OCI-LY3 (cell line): ENCODE data around the gene USP34.
A peak's percentile ranks its signal among the peaks of the same experiment; 100 is the strongest.

Experiments used
- H2AFZ ChIP-seq: fragments of 200-600, 300-600 bp; shearing (Covaris generic); 2 replicates; pipeline ENCODE4 v1.6.0; 2014; ENCODE audit warnings: antibody characterized with exemption, low read depth, low read length
- H3K27ac ChIP-seq: fragments of 200-600, 300-600 bp; sonication (generic); 2 replicates; pipeline ENCODE4 v1.5.1; 2014; ENCODE audit warnings: mild to moderate bottlenecking, low read length, moderate library complexity, mixed read lengths
- H3K27me3 ChIP-seq: fragments of 200-600, 300-600 bp; sonication (generic); 2 replicates; pipeline ENCODE4 v1.6.1; 2014; ENCODE audit warnings: low read depth, low read length, mixed read lengths
- H3K36me3 ChIP-seq: fragments of 200-600, 300-600 bp; sonication (generic); replicated peaks from 2 replicates; pipeline ENCODE3; 2014; ENCODE audit warnings: low read depth, low read length, mixed read lengths
- H3K4me1 ChIP-seq: fragments of 300-600, 200-600 bp; sonication (generic); 2 replicates; pipeline ENCODE4 v1.6.1; 2014; ENCODE audit warnings: low read length, mixed read lengths
- H3K4me2 ChIP-seq: fragments of 200-600, 300-600 bp; sonication (generic); 2 replicates; pipeline ENCODE4 v1.6.1; 2014; ENCODE audit warnings: low read length, mixed read lengths
- H3K4me3 ChIP-seq: fragments of 300-600, 200-600 bp; sonication (generic); 2 replicates; pipeline ENCODE4 v1.5.1; 2014; ENCODE audit warnings: antibody characterized with exemption, mild to moderate bottlenecking, low read length, moderate library complexity
- H3K79me2 ChIP-seq: fragments of 300-600, 200-600 bp; shearing (Covaris generic); 2 replicates; pipeline ENCODE4 v1.6.1; 2014; ENCODE audit warnings: mild to moderate bottlenecking, low read length, mixed read lengths
- H3K9ac ChIP-seq: fragments of 300-600, 200-600 bp; shearing (Covaris generic); 2 replicates; pipeline ENCODE4 v1.6.0; 2014; ENCODE audit warnings: mild to moderate bottlenecking, low read length, moderate library complexity
- H3K9me3 ChIP-seq: fragments of 200-600, 300-600 bp; shearing (Covaris generic); 2 replicates; pipeline ENCODE4 v1.6.1; 2014; ENCODE audit warnings: low read length, mixed read lengths; ENCODE audit not compliant: insufficient read depth
- H4K20me1 ChIP-seq: fragments of 200-600, 300-600 bp; sonication (generic); 2 replicates; pipeline ENCODE4 v1.6.1; 2016; ENCODE audit warnings: low read length, mixed read lengths; ENCODE audit not compliant: insufficient read depth
- CTCF ChIP-seq: fragments of 200-600, 300-600 bp; sonication (generic); IDR thresholded peaks from 2 replicates; pipeline ENCODE4 v1.5.1; 2014; ENCODE audit warnings: antibody characterized with exemption, low read length, low read depth
- EZH2phosphoT487 ChIP-seq: fragments of 200-600 bp; shearing (Covaris generic); IDR thresholded peaks from 2 replicates; pipeline ENCODE4 v1.6.1; 2018; ENCODE audit warnings: antibody characterized with exemption, mixed run types, low read depth

USP34 gene

GRCh38 chr2:61272421-61273070 is 198.3 kb downstream of the USP34 start:
- no peak for TF ChIP-seq EZH2phosphoT487
- TF ChIP-seq CTCF: no peak
- Histone ChIP-seq H3K9ac (no peak overlapping the region), H3K36me3 (peaks cover 12% of the 10 kb centered on the region), H2AFZ (no peak overlapping the region), H3K4me2 (no peak overlapping the region), H3K4me1 (no peaks in the 10 kb centered on the region), H3K9me3 (no peaks in the 10 kb centered on the region), H3K27ac (no peak overlapping the region), H3K27me3 (no peaks in the 10 kb centered on the region), H3K4me3 (no peak overlapping the region), H4K20me1 (no peaks in the 10 kb centered on the region), H3K79me2 (no peaks in the 10 kb centered on the region)

- H3K36me3 ChIP-seq: peaks cover 15% of the 10 kb centered on the region
- TF ChIP-seq EZH2phosphoT487 (no peak), CTCF (no peak)
- H4K20me1 ChIP-seq: no peaks in the 10 kb centered on the region; the same call in 1 of the 2 replicates
- H3K4me2 ChIP-seq: no peak overlapping the region
- no peaks in the 10 kb centered on the region for H3K79me2 ChIP-seq
- H3K4me1 ChIP-seq: peaks cover 11% of the 10 kb centered on the region
- H3K9ac ChIP-seq: no peak overlapping the region
- H3K27me3 ChIP-seq: no peaks in the 10 kb centered on the region
- H2AFZ ChIP-seq: no peak overlapping the region
- no peak overlapping the region for H3K27ac ChIP-seq
- no peak overlapping the region for H3K4me3 ChIP-seq
- no peaks in the 10 kb centered on the region for H3K9me3 ChIP-seq
Observed at GRCh38 chr2:61268249-61268648, 202.6 kb downstream of the USP34 start.

- no peak overlapping the region for H3K27ac ChIP-seq
- no peak for TF ChIP-seq CTCF
- no peak for TF ChIP-seq EZH2phosphoT487
- no peaks in the 10 kb centered on the region for H3K9me3 ChIP-seq
- no peak overlapping the region for H3K4me3 ChIP-seq
- H3K27me3 ChIP-seq: no peaks in the 10 kb centered on the region
- no peak overlapping the region for H2AFZ ChIP-seq
- H3K4me2 ChIP-seq: no peak overlapping the region
- peaks cover 16% of the 10 kb centered on the region for H3K4me1 ChIP-seq
- H3K79me2 ChIP-seq: no peaks in the 10 kb centered on the region
- H4K20me1 ChIP-seq: no peaks in the 10 kb centered on the region; the same call in 1 of the 2 replicates
- H3K9ac ChIP-seq: no peak overlapping the region
- H3K36me3 ChIP-seq: peaks cover 14% of the 10 kb centered on the region
Observed at GRCh38 chr2:61266632-61267505, 204.0 kb downstream of the USP34 start.

- no peaks in the 10 kb centered on the region for H3K9me3 ChIP-seq
- H3K9ac ChIP-seq: no peak overlapping the region
- H3K36me3 ChIP-seq: peaks cover 14% of the 10 kb centered on the region
- TF ChIP-seq EZH2phosphoT487: no peak
- TF ChIP-seq CTCF: no peak
- no peak overlapping the region for H3K27ac ChIP-seq
- peak overlapping the region; percentile 11; the same call in 1 of the 2 replicates for H3K4me2 ChIP-seq
- H3K27me3 ChIP-seq: no peaks in the 10 kb centered on the region
- H2AFZ ChIP-seq: no peak overlapping the region
- H4K20me1 ChIP-seq: no peaks in the 10 kb centered on the region; the same call in 1 of the 2 replicates
- peaks cover 16% of the 10 kb centered on the region for H3K4me1 ChIP-seq
- H3K4me3 ChIP-seq: no peak overlapping the region
- no peaks in the 10 kb centered on the region for H3K79me2 ChIP-seq
Observed at GRCh38 chr2:61263830-61264229, 207.1 kb downstream of the USP34 start.
